ENCODE data around the gene DENND4B.

Gene DENND4B

DNA sequence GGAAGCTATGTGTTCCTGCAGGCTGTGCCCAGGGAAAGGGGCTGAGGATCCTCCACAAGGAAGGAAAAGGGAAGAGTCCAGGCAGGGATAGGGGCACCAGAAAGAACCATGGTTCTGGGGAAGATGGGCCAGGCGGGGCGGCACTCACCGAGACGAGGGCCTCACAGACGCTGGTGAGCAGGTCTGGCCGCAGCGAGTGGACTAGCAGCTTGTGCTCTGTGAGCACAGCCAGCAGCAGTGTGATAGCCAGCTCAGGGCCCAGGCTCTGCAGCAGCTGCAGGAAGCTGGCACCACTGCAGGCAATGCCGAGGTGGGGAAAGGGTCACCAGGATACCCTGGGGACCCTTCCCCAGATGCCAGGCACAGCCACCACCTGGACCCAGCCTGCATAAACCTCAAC lies 5.8 kb downstream of the DENND4B start:
- Histone ChIP-seq H2AFZ (ENCODE audit: low read depth, low read length, severe bottlenecking) (no peak overlapping the region), H4K20me1 (ENCODE audit: low read depth, low read length) (no peaks in the 10 kb centered on the region), H3K36me3 (ENCODE audit: low read length) (no peaks in the 10 kb centered on the region), H3K27ac (ENCODE audit: low read depth, low read length) (no peak overlapping the region), H3K4me2 (ENCODE audit: low read depth, low read length, poor library complexity, severe bottlenecking) (no peak overlapping the region), H3K79me2 (ENCODE audit: insufficient read depth, low read length) (peaks cover 31% of the 10 kb centered on the region), H3K27me3 (ENCODE audit: low read length) (no peaks in the 10 kb centered on the region), H3K9me2 (replicated peaks; ENCODE audit: insufficient read depth, low read length) (no peaks in the 10 kb centered on the region), H3F3A (ENCODE audit: insufficient read depth) (peaks cover 12% of the 10 kb centered on the region), H3K4me3 (ENCODE audit: insufficient read depth, low read length, poor library complexity, severe bottlenecking) (no peak overlapping the region), H3K9ac (ENCODE audit: low read length) (no peak overlapping the region), H3K9me3 (ENCODE audit: insufficient read depth, low read length) (no peaks in the 10 kb centered on the region)
- TF ChIP-seq, protein P1, sequence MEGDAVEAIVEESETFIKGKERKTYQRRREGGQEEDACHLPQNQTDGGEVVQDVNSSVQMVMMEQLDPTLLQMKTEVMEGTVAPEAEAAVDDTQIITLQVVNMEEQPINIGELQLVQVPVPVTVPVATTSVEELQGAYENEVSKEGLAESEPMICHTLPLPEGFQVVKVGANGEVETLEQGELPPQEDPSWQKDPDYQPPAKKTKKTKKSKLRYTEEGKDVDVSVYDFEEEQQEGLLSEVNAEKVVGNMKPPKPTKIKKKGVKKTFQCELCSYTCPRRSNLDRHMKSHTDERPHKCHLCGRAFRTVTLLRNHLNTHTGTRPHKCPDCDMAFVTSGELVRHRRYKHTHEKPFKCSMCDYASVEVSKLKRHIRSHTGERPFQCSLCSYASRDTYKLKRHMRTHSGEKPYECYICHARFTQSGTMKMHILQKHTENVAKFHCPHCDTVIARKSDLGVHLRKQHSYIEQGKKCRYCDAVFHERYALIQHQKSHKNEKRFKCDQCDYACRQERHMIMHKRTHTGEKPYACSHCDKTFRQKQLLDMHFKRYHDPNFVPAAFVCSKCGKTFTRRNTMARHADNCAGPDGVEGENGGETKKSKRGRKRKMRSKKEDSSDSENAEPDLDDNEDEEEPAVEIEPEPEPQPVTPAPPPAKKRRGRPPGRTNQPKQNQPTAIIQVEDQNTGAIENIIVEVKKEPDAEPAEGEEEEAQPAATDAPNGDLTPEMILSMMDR (IDR thresholded peaks at IDR 0.05; ENCODE audit: insufficient read depth, low read length, poor library complexity, severe bottlenecking) = no peak
- TF ChIP-seq EZH2phosphoT487 (conservative IDR thresholded peaks at IDR 0.05; ENCODE audit: low read length) = no peak

GRCh38 chr1:153939476-153939875 lies 7.0 kb downstream of the DENND4B start:
- no peaks in the 10 kb centered on the region for H4K20me1 ChIP-seq (ENCODE audit: low read depth, low read length)

GRCh38 chr1:153938996-153939395 lies 7.5 kb downstream of the DENND4B start:
- Histone ChIP-seq H3K79me2 (ENCODE audit: insufficient read depth, low read length) (peaks cover 14% of the 10 kb centered on the region; the same call in 1 of the 2 replicates), H2AFZ (ENCODE audit: low read depth, low read length, severe bottlenecking) (no peak overlapping the region), H3K4me3 (ENCODE audit: insufficient read depth, low read length, poor library complexity, severe bottlenecking) (no peak overlapping the region), H3K9me3 (ENCODE audit: insufficient read depth, low read length) (no peaks in the 10 kb centered on the region), H3K9me2 (replicated peaks; ENCODE audit: insufficient read depth, low read length) (no peaks in the 10 kb centered on the region), H3K27me3 (ENCODE audit: low read length) (no peaks in the 10 kb centered on the region), H3K9ac (ENCODE audit: low read length) (no peak overlapping the region), H3K36me3 (ENCODE audit: low read length) (no peaks in the 10 kb centered on the region), H3F3A (ENCODE audit: insufficient read depth) (no peaks in the 10 kb centered on the region), H3K4me2 (ENCODE audit: low read depth, low read length, poor library complexity, severe bottlenecking) (no peak overlapping the region), H3K27ac (ENCODE audit: low read depth, low read length) (no peak overlapping the region), H4K20me1 (ENCODE audit: low read depth, low read length) (no peaks in the 10 kb centered on the region)
- TF ChIP-seq EZH2phosphoT487 (conservative IDR thresholded peaks at IDR 0.05; ENCODE audit: low read length) = no peak
- TF ChIP-seq, protein P1 (IDR thresholded peaks at IDR 0.05; ENCODE audit: insufficient read depth, low read length, poor library complexity, severe bottlenecking) = no peak

More at GRCh38 chr1:153939476-153939875, 7.0 kb downstream of the DENND4B start:
- Histone ChIP-seq H3K4me2 (ENCODE audit: low read depth, low read length, poor library complexity, severe bottlenecking) (no peak overlapping the region), H3K27me3 (ENCODE audit: low read length) (no peaks in the 10 kb centered on the region), H3K79me2 (ENCODE audit: insufficient read depth, low read length) (peaks cover 19% of the 10 kb centered on the region), H2AFZ (ENCODE audit: low read depth, low read length, severe bottlenecking) (no peak overlapping the region), H3K4me3 (ENCODE audit: insufficient read depth, low read length, poor library complexity, severe bottlenecking) (no peak overlapping the region), H3K36me3 (ENCODE audit: low read length) (no peaks in the 10 kb centered on the region), H3K27ac (ENCODE audit: low read depth, low read length) (no peak overlapping the region), H3K9me2 (replicated peaks; ENCODE audit: insufficient read depth, low read length) (no peaks in the 10 kb centered on the region), H3K9me3 (ENCODE audit: insufficient read depth, low read length) (no peaks in the 10 kb centered on the region), H3F3A (ENCODE audit: insufficient read depth) (peaks cover 2% of the 10 kb centered on the region; the same call in 1 of the 2 replicates), H3K9ac (ENCODE audit: low read length) (no peak overlapping the region)
- TF ChIP-seq, protein P1 (IDR thresholded peaks at IDR 0.05; ENCODE audit: insufficient read depth, low read length, poor library complexity, severe bottlenecking) = no peak
- TF ChIP-seq EZH2phosphoT487 (conservative IDR thresholded peaks at IDR 0.05; ENCODE audit: low read length) = no peak

Measured in SU-DHL-6 (cell line).